Activated T-cell treated with anti-CD3 and anti-CD28 coated beads, Interleukin-2, amount 50 U/mL, for 24 hours (primary cell): ENCODE measurements around the gene CHP2.
"Not testable (repeated sequence)": the region's sequence is repeated elsewhere in the genome, so short reads cannot be mapped to it uniquely, and the experiment has no call there.

Experiments
- DNase-seq: peaks from one replicate; pipeline ENCODE4 v3.0.0-alpha.2; 2020
- H3K27ac Mint-ChIP-seq: 2 replicates; pipeline ENCODE4 v1.8.0; 2020; ENCODE audit warnings: mild to moderate bottlenecking, mixed read lengths
- H3K27me3 Mint-ChIP-seq: 2 replicates; pipeline ENCODE4 v1.8.0; 2020; ENCODE audit warnings: mixed read lengths
- H3K36me3 Mint-ChIP-seq: 2 replicates; pipeline ENCODE4 v1.8.0; 2020; ENCODE audit warnings: low read depth, mixed read lengths
- H3K4me1 Mint-ChIP-seq: 2 replicates; pipeline ENCODE4 v1.8.0; 2020; ENCODE audit warnings: low read depth, mixed read lengths
- H3K4me3 Mint-ChIP-seq: 2 replicates; pipeline ENCODE4 v1.8.0; 2020; ENCODE audit warnings: mild to moderate bottlenecking, moderate library complexity, mixed read lengths
- H3K9me3 Mint-ChIP-seq: 2 replicates; pipeline ENCODE4 v1.8.0; 2020; ENCODE audit warnings: mixed read lengths

Gene CHP2

DNA sequence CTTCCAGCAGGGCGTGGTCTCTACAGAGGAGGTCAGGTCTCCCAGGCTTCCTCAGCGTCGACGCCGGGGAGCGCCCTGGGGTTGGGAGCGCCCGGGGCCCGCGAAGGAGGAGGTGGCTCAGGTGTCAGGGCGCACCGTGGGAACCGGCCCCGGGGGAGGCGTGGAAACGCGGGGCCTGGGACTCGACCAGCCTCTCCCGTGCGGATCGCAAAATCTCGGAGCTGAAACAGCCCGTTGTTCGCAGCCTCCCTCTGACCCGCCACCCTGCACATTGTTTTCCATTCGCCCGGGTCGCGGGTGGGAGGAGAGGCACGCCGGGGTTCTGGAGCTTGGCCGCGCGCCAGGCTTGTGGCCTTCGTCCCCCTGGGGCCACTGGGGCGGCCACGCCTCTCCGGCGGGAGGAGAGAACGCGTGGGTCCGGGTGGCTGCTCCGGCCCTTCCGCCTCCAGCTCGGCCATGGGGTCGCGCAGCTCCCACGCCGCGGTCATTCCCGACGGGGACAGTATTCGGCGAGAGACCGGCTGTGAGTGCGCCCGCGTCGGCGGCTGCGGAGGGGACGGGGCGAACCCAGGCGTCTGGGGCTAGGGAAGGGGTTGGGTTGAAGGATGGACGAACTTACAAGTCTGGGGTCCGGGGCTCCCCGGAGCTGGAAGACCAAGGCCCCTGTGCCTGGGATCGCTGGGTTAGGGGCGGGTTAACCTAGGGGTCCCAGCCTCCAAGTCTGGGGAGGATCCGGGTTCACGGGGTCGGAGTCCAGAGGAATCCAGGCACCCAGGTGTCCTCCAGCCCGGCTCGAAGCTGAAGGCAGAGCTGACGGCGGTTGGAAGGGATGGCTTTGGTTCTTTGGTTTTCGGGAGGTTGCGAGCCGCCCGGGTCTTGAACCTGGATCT is at the start of gene CHP2:
TSS of gene CHP2 (plus strand) at position 433 of the 890 bp plus-strand sequence. CDS start at position 457, 24 bp downstream.
- H3K9me3 Mint-ChIP-seq, result no peaks in the 10 kb centered on the region
- H3K4me3 Mint-ChIP-seq, result no peak within 1 kb of the TSS
- H3K36me3 Mint-ChIP-seq, result no peaks in the 10 kb centered on the region
- no peak within 1 kb of the TSS for H3K27ac Mint-ChIP-seq
- H3K4me1 Mint-ChIP-seq, result peaks cover 7% of the 10 kb centered on the region
- DNase-seq, result peak; percentile 31
- H3K27me3 Mint-ChIP-seq, result peaks cover 75% of the 10 kb centered on the region

- Mint-ChIP-seq H3K4me3 (no peak overlapping the region), H3K4me1 (no peaks in the 10 kb centered on the region), H3K9me3 (peaks cover 28% of the 10 kb centered on the region), H3K36me3 (no peaks in the 10 kb centered on the region), H3K27me3 (peaks cover 46% of the 10 kb centered on the region), H3K27ac (no peak overlapping the region)
- no peak for DNase-seq
Observed at GRCh38 chr16:23705517-23705902, 49.3 kb upstream of the CHP2 start.

DNA sequence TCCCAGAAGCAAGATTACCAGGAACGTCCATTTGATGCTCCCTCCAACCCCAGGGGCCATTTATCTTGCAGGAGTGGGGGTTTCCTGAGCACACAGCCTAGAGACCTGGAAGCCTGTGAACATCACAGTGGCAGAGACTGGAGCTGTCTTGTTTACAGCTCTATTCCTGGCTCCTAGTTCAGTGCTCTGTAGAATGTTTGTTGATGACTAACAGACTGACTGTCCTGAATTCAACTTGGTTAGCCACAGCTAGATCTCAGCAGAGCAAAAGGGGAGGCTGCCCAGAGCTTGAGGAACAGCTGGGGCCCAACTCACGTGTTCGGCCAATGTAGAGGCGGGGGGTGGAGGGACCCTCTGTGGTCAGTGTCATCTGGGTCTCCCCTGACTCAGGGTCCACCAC is 48.4 kb upstream of the CHP2 start:
- Mint-ChIP-seq H3K9me3 (peaks cover 28% of the 10 kb centered on the region), H3K27ac (no peak overlapping the region), H3K4me1 (no peaks in the 10 kb centered on the region), H3K4me3 (no peak overlapping the region), H3K36me3 (no peaks in the 10 kb centered on the region), H3K27me3 (peaks cover 53% of the 10 kb centered on the region)
- DNase-seq, result no peak

- H3K36me3 Mint-ChIP-seq, result no peaks in the 10 kb centered on the region
- no peak overlapping the region for H3K4me3 Mint-ChIP-seq
- H3K4me1 Mint-ChIP-seq, result no peaks in the 10 kb centered on the region
- H3K9me3 Mint-ChIP-seq, result peaks cover 18% of the 10 kb centered on the region
- no peak overlapping the region for H3K27ac Mint-ChIP-seq
- DNase-seq, result no peak
- H3K27me3 Mint-ChIP-seq, result peaks cover 71% of the 10 kb centered on the region
Observed at GRCh38 chr16:23709536-23709935, 45.3 kb upstream of the CHP2 start.

DNA sequence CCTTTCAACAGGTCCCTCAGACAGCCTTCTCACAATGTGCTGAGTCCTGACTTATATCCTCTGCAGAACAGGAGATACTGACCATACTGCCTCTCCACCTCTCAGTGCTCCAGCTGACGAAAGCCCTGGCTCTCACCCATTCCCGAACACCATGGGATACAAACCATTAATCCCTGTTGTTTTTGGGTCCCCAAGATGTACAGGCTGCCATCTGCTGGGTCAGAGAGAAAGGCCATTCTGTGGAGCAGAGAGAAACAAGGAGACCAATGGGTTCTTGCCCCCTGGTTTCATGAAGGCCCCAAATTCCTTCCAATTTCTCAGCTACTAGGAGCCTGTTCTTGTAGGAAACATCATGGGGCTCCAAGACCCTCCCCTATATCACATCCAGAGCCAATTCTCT is 44.8 kb upstream of the CHP2 start:
- Mint-ChIP-seq H3K36me3 (no peaks in the 10 kb centered on the region), H3K27me3 (peaks cover 74% of the 10 kb centered on the region), H3K27ac (no peak overlapping the region), H3K4me3 (no peak overlapping the region), H3K9me3 (peaks cover 18% of the 10 kb centered on the region), H3K4me1 (no peaks in the 10 kb centered on the region)
- no peak for DNase-seq

GRCh38 chr16:23710504-23710903 is 44.3 kb upstream of the CHP2 start:
- Mint-ChIP-seq H3K36me3 (no peaks in the 10 kb centered on the region), H3K4me3 (no peak overlapping the region), H3K4me1 (no peaks in the 10 kb centered on the region), H3K27me3 (peaks cover 70% of the 10 kb centered on the region), H3K9me3 (peaks cover 18% of the 10 kb centered on the region), H3K27ac (no peak overlapping the region)
- no peak for DNase-seq

DNA sequence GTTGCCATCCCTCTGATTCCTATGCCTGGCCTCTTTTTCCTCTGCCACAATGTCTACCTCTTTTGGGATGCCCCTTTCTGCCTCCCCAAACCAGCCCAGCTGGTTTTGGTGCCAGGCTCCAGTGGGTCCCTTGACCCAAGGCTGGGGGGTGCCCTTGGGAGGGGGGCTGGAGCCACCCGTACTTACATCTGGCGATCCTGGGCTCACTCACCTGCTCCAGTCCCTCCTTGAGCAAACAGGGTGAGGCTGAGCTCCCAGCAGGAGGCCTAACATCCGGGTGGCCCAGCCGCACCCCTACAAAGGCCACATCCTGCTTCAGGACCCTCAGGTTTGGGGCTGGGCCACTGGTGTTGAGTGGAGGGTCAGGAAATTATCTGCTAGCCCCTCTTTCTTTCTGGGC is 43.0 kb upstream of the CHP2 start:
- Mint-ChIP-seq H3K36me3 (no peaks in the 10 kb centered on the region), H3K27ac (no peak overlapping the region), H3K4me3 (no peak overlapping the region), H3K4me1 (no peaks in the 10 kb centered on the region), H3K9me3 (peaks cover 18% of the 10 kb centered on the region), H3K27me3 (peaks cover 66% of the 10 kb centered on the region)
- DNase-seq, result no peak

- Mint-ChIP-seq H3K27me3 (peaks cover 67% of the 10 kb centered on the region), H3K4me1 (no peaks in the 10 kb centered on the region), H3K4me3 (no peak within 1 kb of the TSS)
Observed at GRCh38 chr16:23712976-23713375, 41.9 kb upstream of the CHP2 start, which contains the start of gene ERN2. Gene ERN2, minus strand, starts transcription at chr16:23713222. Its CDS starts 35 bp downstream, at chr16:23713187.

DNA sequence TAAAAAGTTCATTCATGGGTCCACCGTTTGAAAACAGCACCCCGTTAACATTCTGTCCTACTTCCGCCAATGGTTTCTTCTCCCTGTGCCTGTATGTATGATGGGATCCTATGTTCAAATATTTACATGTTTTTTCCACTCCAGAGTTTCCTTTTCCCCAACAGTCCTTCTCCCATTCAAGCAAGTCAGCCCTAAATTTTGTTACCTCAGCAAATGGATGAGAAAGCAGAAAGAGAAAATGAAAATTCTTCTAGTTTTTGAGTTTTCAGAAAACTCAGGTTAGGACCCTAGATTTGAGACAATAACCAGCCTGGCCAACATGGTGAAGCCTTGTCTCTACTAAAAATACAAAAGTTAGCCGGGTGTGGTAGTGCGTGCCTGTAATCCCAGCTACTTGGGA is 38.3 kb upstream of the CHP2 start:
- Mint-ChIP-seq H3K4me3 (no peak overlapping the region), H3K27ac (no peak overlapping the region), H3K36me3 (no peaks in the 10 kb centered on the region), H3K27me3 (peaks cover 53% of the 10 kb centered on the region), H3K9me3 (no peaks in the 10 kb centered on the region), H3K4me1 (no peaks in the 10 kb centered on the region)
- no peak for DNase-seq

More at GRCh38 chr16:23712976-23713375, 41.9 kb upstream of the CHP2 start, which contains the start of gene ERN2:
- Mint-ChIP-seq H3K9me3 (peaks cover 18% of the 10 kb centered on the region), H3K27ac (no peak within 1 kb of the TSS), H3K36me3 (no peaks in the 10 kb centered on the region)
- DNase-seq, result no peak

DNA sequence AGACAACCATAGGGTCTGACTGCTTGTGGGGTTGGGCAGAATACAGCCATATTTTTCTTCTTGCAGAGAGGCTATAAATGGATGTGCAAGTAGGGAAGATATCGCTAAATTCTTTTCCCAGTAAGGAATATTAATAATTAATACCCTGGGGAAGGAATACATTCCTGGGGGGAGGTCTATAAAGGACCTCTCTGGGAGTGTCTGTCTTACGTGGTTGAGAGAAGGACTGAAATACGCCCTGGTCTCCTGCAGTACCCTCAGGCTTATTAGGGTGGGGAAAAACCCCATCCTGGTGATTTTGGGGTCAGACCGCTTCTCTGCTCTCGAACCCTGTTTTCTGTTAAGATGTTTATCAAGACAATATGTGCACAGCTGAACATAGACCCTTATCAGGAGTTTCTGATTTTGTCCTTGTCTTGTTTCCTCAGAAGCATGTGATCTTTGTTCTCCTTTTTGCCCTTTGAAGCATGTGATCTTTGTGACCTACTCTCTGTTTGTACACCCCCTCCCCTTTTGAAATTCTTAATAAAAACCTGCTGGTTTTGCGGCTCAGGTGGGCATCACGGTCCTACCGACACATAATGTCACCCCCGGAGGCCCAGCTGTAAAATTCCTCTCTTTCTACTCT is 32.1 kb upstream of the CHP2 start:
- peaks cover 24% of the 10 kb centered on the region for H3K27me3 Mint-ChIP-seq
- not testable (repeated sequence) for H3K4me1 Mint-ChIP-seq, H3K4me3 Mint-ChIP-seq, H3K36me3 Mint-ChIP-seq, H3K27ac Mint-ChIP-seq, DNase-seq, H3K9me3 Mint-ChIP-seq

GRCh38 chr16:23724096-23724784 is 30.6 kb upstream of the CHP2 start:
- peaks cover 19% of the 10 kb centered on the region for H3K27me3 Mint-ChIP-seq
- DNase-seq, result no peak
- H3K36me3 Mint-ChIP-seq, result no peaks in the 10 kb centered on the region
- no peak overlapping the region for H3K27ac Mint-ChIP-seq
- peaks cover 9% of the 10 kb centered on the region for H3K9me3 Mint-ChIP-seq
- H3K4me3 Mint-ChIP-seq, result no peak overlapping the region
- H3K4me1 Mint-ChIP-seq, result peaks cover 4% of the 10 kb centered on the region

DNA sequence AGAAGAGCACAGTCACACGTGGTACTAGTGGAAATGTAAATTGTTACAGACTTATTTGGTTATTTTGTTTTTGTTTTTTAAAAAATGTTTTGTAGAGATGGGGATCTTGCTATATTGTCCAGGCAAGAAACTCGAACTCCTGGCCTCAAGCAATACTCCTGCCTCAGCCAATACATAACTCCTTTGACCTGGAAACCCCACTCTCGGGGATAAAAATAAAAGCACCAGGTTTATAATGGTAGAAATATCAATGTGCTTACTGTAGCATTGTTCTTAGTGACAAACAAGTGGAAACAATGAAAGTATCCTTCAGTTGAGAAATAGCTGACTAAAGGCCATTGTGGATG is 30.1 kb upstream of the CHP2 start:
- Mint-ChIP-seq H3K27ac (no peak overlapping the region), H3K4me1 (peaks cover 4% of the 10 kb centered on the region), H3K36me3 (no peaks in the 10 kb centered on the region), H3K4me3 (no peak overlapping the region), H3K27me3 (peaks cover 22% of the 10 kb centered on the region), H3K9me3 (peaks cover 9% of the 10 kb centered on the region)
- DNase-seq, result no peak

DNA sequence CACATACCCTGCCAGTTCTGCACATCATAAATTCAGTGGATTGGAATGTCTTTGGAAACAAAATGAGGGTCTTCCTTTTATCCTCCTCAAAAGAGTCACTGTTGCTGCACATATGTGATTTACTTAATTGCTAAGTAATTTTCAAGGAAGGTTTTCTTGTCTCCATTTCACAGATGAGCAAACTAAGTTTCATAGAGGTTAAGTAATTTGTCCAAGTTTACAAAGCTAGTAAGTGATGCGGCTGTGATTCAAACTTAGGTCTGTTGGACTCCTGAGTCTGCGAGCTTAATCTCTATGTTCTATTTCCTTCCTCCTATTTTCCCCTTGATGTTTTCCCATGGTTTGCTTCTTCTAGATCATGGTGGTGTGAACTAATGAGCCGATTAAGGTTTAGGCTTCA is 28.1 kb upstream of the CHP2 start:
- Mint-ChIP-seq H3K9me3 (peaks cover 8% of the 10 kb centered on the region), H3K4me1 (peaks cover 4% of the 10 kb centered on the region), H3K4me3 (no peak overlapping the region), H3K36me3 (no peaks in the 10 kb centered on the region), H3K27me3 (peaks cover 22% of the 10 kb centered on the region), H3K27ac (no peak overlapping the region)
- DNase-seq, result no peak

- H3K27ac Mint-ChIP-seq, result no peak overlapping the region
- no peak overlapping the region for H3K4me3 Mint-ChIP-seq
- H3K9me3 Mint-ChIP-seq, result peaks cover 2% of the 10 kb centered on the region
Observed at GRCh38 chr16:23728112-23728477, 26.7 kb upstream of the CHP2 start.

More at GRCh38 chr16:23728112-23728477, 26.7 kb upstream of the CHP2 start:
- Mint-ChIP-seq H3K27me3 (peaks cover 18% of the 10 kb centered on the region), H3K36me3 (no peaks in the 10 kb centered on the region), H3K4me1 (peaks cover 4% of the 10 kb centered on the region)
- DNase-seq, result no peak
